ENCODE data around the gene SLCO4C1.

The SLCO4C1 gene

GRCh38 chr5:102279711-102280110 lies 16.4 kb downstream of the SLCO4C1 start:
- TF ChIP-seq POLR2AphosphoS5 (IDR thresholded peaks at IDR 0.05; ENCODE audit: low read depth, low read length) (no peak), TAF1 (IDR thresholded peaks at IDR 0.05; ENCODE audit: borderline replicate concordance, insufficient read depth, low read length) (no peak), FOXP2 (optimal IDR thresholded peaks at IDR 0.05; ENCODE audit: borderline replicate concordance, extremely low read depth, extremely low read length, insufficient read depth) (no peak), REST (IDR thresholded peaks at IDR 0.05; ENCODE audit: insufficient read depth in 1 of 2, low read depth in 2 of 2, low read length in 2 of 2) (no peak), SIN3A (IDR thresholded peaks at IDR 0.05; ENCODE audit: borderline replicate concordance, insufficient read depth, low read length) (no peak)

GRCh38 chr5:102278231-102278630 lies 17.9 kb downstream of the SLCO4C1 start:
- TF ChIP-seq REST (IDR thresholded peaks at IDR 0.05; ENCODE audit: insufficient read depth in 1 of 2, low read depth in 2 of 2, low read length in 2 of 2) (no peak), TAF1 (IDR thresholded peaks at IDR 0.05; ENCODE audit: borderline replicate concordance, insufficient read depth, low read length) (no peak), FOXP2 (optimal IDR thresholded peaks at IDR 0.05; ENCODE audit: borderline replicate concordance, extremely low read depth, extremely low read length, insufficient read depth) (no peak)

- TF ChIP-seq REST (IDR thresholded peaks at IDR 0.05; ENCODE audit: insufficient read depth in 1 of 2, low read depth in 2 of 2, low read length in 2 of 2) (no peak), POLR2AphosphoS5 (IDR thresholded peaks at IDR 0.05; ENCODE audit: low read depth, low read length) (no peak), FOXP2 (optimal IDR thresholded peaks at IDR 0.05; ENCODE audit: borderline replicate concordance, extremely low read depth, extremely low read length, insufficient read depth) (no peak), SIN3A (IDR thresholded peaks at IDR 0.05; ENCODE audit: borderline replicate concordance, insufficient read depth, low read length) (no peak)
Observed at GRCh38 chr5:102277144-102277543, 18.9 kb downstream of the SLCO4C1 start.

DNA sequence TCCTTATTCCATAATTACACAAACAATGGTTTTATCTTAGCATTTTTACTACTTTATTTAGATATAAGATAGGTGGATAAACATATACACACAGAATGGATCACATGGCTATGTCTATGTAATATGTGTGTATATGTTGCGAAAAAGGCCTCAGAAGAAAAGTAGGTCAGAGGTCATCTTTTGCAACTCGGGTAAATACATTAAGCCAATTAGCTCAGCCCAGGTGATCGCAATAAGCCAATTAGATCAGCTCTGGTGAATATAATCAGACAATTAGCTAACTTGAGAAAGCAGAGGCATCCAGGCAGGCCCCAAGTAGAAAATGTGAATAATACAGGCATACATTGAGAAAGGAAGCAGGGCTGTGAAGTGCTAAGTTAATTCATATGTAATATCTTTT lies 24.3 kb downstream of the SLCO4C1 start:
- TF ChIP-seq SIN3A (IDR thresholded peaks at IDR 0.05; ENCODE audit: borderline replicate concordance, insufficient read depth, low read length) (no peak), TAF1 (IDR thresholded peaks at IDR 0.05; ENCODE audit: borderline replicate concordance, insufficient read depth, low read length) (no peak), POLR2AphosphoS5 (IDR thresholded peaks at IDR 0.05; ENCODE audit: low read depth, low read length) (no peak), REST (IDR thresholded peaks at IDR 0.05; ENCODE audit: insufficient read depth in 1 of 2, low read depth in 2 of 2, low read length in 2 of 2) (no peak), FOXP2 (optimal IDR thresholded peaks at IDR 0.05; ENCODE audit: borderline replicate concordance, extremely low read depth, extremely low read length, insufficient read depth) (no peak)

GRCh38 chr5:102270036-102270435 lies 26.0 kb downstream of the SLCO4C1 start:
- TF ChIP-seq FOXP2 (optimal IDR thresholded peaks at IDR 0.05; ENCODE audit: borderline replicate concordance, extremely low read depth, extremely low read length, insufficient read depth) (no peak), REST (IDR thresholded peaks at IDR 0.05; ENCODE audit: insufficient read depth in 1 of 2, low read depth in 2 of 2, low read length in 2 of 2) (no peak), SIN3A (IDR thresholded peaks at IDR 0.05; ENCODE audit: borderline replicate concordance, insufficient read depth, low read length) (no peak), TAF1 (IDR thresholded peaks at IDR 0.05; ENCODE audit: borderline replicate concordance, insufficient read depth, low read length) (no peak), POLR2AphosphoS5 (IDR thresholded peaks at IDR 0.05; ENCODE audit: low read depth, low read length) (no peak)

Data from PFSK-1 (cell line).